Stomach (tissue), 4 donors: Measurements from ENCODE around the gene CFB.
"Not testable (repeated sequence)": the region's sequence is repeated elsewhere in the genome, so short reads cannot be mapped to it uniquely, and the experiment has no call there.

ENCODE experiments used
- EP300 ChIP-seq: sonication (generic); formaldehyde crosslinking; IDR thresholded peaks from one replicate; pipeline ENCODE4 v1.6.1; 2017; ENCODE audit warnings: antibody characterized with exemption
- POLR2AphosphoS5 ChIP-seq, 3 donors: sonication (generic); formaldehyde crosslinking; IDR thresholded peaks; one replicate each; pipeline ENCODE4 v1.6.1; 2016; ENCODE audit warnings: antibody characterized with exemption in 3 of 3
- TF ChIP-seq, protein P1 (sequence below), 7 experiments: fragments of 450-650 bp in 4 of 7; fragments of 200-600 bp in 3 of 7; sonication (generic) in 3 of 7; IDR thresholded peaks; one replicate each; pipeline ENCODE4 v1.5.1; 2016 to 2019; ENCODE audit warnings: antibody characterized with exemption in 7 of 7, control low read depth in 2 of 7, mild to moderate bottlenecking in 1 of 7

GRCh38 chr6:31981744-31982143, 35.8 kb downstream of the CFB start, which contains the start of gene C4A:
- TF ChIP-seq, protein P1, sequence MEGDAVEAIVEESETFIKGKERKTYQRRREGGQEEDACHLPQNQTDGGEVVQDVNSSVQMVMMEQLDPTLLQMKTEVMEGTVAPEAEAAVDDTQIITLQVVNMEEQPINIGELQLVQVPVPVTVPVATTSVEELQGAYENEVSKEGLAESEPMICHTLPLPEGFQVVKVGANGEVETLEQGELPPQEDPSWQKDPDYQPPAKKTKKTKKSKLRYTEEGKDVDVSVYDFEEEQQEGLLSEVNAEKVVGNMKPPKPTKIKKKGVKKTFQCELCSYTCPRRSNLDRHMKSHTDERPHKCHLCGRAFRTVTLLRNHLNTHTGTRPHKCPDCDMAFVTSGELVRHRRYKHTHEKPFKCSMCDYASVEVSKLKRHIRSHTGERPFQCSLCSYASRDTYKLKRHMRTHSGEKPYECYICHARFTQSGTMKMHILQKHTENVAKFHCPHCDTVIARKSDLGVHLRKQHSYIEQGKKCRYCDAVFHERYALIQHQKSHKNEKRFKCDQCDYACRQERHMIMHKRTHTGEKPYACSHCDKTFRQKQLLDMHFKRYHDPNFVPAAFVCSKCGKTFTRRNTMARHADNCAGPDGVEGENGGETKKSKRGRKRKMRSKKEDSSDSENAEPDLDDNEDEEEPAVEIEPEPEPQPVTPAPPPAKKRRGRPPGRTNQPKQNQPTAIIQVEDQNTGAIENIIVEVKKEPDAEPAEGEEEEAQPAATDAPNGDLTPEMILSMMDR (IDR thresholded peaks at IDR 0.05) = not testable (repeated sequence)
- TF ChIP-seq EP300; POLR2AphosphoS5 (IDR thresholded peaks at IDR 0.05): not testable (repeated sequence)
